Astrocyte of the hippocampus (primary cell): ENCODE data around the gene TNFAIP8.
A peak's percentile ranks its signal among the peaks of the same experiment; 100 is the strongest.
"Not testable (repeated sequence)": the region's sequence is repeated elsewhere in the genome, so short reads cannot be mapped to it uniquely, and the experiment has no call there.

Experiments used
- DNase-seq: peaks from one replicate; pipeline ENCODE4 v3.0.0; 2011; ENCODE audit warnings: low read depth, low spot score

TNFAIP8 gene

DNA sequence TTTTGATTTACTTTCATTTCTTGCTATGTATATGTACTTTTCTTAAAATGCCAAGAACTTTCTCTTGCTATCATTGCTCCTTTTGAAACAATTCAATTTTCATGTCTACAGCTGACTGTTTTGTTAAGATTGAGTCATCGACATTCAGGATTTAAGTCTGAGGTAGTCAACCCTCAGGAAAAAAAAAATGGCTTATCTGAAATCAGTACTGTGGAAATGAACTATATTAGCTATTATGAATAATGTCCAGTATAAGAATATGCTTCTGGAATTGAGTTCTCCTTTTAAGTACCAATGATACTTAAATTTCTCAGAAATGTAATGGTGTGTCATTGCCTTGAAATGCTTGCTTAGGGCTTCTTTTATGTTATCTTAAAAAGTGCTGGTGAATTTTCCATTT lies 37.9 kb downstream of the TNFAIP8 start:
- DNase-seq = peak; percentile 34

DNA sequence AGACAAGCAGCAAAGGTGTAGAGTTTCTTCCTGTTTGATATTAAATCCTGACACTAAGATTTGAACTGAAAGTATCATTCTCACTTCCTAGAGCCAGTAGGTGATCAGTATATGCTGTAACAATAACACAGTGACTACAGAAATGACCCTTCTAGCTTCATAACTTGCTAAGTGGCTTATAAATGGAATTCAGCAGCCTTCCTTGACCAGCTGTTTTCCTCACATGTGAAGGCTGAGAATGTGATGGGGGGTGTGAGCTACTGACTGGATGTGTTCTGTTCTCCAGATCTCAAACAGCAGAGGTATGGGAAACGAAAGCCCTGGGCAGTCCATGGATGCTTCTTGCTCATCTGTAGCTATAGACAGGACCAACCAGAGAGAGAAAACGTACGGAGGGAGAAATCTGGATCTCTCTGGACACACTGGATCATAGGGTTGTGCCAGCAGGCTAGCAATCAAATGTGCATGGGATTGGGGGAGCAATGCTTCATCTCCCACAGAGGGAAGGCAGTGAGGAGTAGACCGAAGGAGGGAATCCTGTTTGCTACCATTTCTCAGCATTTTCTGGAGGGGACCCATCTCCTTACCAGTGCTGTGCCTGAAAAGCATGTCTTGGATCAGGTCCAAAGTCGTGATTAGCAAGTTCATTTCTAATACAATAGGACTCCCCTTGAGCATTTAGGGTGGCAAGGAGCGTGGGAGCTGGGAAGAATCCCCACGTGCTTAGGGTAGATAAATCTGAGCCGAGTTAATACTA lies 39.4 kb downstream of the TNFAIP8 start:
- no peak for DNase-seq

DNA sequence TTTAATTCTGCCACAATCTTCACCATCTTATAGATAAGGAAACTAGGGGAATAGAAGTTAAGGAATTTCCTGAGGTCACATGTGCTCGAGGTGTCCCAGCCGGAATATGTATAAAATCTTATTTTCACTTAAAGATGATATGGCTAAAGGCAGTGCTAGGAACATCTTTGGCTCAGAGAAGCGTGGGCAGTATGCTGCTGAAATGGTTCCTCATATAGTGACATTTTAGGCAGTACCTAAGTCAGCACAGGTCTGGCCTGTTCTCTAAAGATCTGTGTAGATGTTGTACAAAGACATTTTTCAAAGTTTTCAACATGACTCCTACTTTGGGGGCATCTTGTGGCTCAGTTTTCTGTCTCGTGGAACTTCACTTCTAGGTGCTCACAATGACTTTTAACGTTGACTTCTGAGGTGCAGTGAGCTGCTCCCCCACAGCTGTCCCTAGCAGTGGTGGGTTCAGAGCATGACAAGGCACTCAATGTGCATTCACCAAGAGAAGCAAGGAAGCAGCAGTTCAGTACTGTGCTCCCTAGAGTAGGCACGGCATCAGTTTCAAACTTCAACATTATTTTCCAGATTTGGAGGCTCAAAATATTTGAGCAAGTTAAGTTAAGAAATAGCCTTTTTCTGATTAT lies 40.3 kb downstream of the TNFAIP8 start:
- no peak for DNase-seq

DNA sequence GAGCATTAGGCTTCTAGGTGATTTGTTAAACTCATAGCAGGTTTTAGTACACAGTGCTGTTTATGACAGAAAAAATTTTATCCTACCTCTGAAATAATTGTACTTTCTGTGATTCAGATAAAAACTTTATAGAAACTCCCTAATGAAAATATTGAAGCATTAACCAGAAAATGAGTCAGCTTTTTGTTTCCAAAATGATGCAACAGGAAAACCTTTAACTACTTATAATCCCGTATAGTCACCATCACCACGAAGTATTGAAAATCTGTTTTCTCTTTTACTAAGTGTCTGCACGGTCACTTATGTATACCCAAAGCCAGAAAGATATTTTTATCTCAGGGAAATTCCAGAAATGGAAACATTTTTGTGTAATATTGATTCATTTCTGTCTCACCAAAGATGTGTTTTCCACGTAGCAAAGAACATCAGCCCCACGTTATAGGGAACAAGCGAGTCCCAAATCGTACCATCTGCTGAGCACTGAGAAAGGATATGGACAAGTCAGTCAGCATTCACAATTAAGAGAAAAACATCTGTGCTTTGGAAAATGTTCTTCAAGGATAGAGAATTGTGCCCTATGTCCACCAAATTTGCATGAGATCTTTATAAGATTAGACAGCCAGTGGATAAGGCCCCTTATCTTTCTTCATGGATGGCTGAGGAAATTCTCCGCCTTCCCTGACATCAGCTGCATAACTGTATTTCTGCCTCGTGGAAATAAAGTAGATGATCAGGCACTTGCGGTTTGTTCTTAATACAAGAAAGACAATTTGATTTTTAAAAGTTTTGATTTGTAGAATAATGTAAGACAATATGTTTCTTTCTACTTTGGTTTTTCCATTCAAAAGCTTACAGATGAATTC lies 41.9 kb downstream of the TNFAIP8 start:
- peak; percentile 26 for DNase-seq

DNA sequence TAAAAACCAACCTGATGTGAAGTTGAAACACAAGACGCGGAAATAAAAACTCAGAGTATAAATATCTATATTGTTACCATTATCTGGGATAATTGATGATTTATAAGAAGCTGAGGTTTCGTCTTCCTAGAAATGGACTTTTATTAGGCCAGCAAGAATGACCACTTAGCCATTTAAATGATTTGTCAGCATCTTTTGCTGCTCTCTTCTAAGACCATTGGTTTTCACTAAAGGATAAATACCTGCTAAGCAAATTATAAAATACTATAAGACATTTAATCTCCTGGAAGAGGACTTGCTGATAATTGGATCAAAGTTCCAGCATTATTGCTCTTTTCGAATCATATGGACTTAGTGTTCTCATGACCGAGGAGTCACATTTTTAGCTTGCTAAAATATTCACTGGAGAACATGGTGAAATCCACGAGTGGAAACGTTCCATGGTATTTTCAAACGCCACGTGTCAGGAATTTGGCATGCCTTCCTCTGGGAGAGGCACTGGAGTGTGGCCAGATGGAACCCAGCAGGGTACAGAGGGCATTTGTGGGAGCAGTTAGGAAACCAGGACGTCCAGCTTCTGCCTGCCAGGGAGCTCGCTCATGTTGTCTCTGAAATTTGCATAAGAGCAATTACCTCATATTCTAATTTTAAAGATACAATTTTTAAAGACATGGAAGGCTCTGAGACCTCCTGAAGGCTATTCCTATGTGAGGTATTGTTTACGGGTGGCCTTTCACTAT lies 43.1 kb downstream of the TNFAIP8 start:
- no peak for DNase-seq

DNA sequence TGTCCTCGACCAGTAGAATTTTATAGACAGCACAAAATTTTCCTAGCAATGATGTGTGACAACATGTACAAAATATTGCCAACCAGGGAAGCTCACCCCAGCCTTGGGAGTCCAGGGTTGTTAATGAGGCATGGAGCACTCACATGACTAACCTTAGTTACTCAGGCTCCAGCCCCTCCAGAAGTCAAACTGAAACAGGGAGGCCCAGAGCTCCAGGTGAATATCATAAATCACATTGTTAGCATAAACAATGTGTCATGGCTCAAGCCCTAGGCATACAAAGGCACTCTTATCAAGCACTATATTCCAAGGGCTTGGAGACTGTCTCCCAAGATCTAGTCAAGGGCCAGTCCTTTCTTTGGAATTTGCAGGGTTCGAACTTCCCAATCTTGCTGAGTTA lies 44.4 kb downstream of the TNFAIP8 start:
- DNase-seq = no peak

DNA sequence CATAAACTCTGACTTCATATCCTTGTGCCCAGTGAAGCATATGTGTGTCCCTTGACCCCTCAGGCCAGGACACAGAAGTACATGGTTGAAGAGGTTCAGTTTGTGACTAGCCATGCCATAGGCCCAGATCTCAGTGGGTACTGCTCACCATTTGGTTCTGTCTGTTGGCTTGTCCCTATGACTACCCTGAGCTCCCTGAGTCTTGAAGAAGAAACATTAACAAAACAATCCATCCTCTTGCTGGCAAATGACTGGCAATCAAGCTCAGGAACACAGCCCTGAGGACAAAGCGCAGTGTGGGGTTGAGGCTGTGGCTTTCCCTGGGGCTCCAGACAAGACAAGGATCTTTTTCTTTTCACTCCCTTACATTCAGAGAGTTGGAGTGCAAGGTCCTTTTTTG lies 46.3 kb downstream of the TNFAIP8 start:
- no peak for DNase-seq

DNA sequence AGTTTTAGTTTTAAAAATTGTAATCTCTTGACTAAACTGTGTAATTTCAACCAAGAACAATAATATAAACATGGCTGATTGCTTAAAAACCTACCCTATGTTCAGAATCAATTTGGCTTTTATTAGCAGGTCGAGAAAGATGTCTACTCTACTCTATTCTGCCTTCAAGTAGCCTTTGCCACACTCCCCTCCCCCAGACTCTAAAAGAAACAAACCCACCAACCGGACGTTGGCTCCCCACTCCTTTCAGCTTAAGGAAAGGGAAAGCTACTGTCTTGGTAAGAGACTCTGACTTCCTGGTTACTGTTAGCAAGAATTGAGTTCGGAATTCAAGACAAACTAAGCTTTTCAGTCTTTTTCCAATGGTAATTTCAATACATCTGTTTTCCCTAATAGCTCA lies 46.7 kb downstream of the TNFAIP8 start:
- DNase-seq = no peak

DNA sequence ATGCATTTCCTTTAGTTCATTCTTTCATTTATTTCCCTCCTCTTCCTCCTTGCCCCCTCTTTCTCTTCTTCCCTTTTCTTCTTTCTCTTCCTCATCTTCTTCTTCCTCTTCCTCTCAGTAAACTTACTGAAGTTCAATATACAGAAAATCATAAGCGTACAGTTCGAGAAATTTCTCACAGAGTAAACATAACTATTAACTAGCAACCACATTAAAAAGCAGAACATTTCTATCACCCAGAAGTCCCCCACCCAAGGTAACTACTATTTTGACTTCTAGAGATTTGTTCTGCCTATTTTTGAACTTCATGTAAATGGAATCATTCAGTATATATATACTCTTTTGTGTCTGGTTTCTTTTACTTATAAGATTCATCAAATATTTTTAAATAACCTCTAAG lies 48.2 kb downstream of the TNFAIP8 start:
- no peak for DNase-seq

DNA sequence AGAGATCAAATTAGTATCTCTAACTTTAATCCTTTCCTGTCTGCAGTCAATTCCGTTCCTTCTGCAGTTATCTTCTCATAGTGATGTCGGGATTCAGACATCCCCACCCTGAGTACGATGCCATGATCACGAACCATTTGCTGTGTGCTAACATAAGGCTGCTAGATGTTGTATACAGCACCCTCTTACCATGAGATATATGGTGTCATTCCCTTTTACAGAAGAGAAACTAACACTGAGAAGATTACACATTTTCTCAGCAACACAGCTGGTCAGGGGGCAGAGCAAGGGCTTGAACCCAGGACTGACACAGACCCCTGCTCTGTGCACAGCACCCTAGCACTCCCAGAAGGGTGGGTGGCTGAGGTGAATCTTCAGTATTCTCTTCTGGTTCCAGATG lies 49.6 kb downstream of the TNFAIP8 start:
- no peak for DNase-seq

DNA sequence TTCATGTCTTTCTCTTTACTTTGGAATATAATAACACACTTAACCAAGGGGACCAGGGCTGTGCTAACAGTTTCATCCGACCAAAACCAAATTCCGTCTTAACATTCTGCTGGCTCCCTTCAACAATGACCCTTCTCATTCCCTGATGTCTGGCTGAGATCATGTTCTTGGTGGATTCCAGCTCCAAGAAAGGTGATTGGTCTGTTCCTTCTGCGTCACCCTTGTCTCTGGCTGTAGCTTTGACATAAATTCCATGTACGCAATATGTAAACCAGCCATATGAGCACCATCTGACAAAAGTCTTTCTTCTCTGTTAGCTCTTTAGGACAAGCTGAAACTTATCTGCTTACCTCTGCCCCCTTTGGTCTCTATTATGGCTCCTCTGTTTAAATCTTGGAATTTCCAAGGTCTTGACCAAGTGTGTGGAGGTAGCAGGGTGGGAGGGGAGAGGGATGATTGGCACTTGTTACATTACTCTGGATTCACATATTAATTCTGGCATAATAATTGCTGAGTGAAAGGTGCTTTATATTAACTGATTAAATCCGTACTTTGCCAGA lies 50.8 kb downstream of the TNFAIP8 start:
- DNase-seq = no peak

DNA sequence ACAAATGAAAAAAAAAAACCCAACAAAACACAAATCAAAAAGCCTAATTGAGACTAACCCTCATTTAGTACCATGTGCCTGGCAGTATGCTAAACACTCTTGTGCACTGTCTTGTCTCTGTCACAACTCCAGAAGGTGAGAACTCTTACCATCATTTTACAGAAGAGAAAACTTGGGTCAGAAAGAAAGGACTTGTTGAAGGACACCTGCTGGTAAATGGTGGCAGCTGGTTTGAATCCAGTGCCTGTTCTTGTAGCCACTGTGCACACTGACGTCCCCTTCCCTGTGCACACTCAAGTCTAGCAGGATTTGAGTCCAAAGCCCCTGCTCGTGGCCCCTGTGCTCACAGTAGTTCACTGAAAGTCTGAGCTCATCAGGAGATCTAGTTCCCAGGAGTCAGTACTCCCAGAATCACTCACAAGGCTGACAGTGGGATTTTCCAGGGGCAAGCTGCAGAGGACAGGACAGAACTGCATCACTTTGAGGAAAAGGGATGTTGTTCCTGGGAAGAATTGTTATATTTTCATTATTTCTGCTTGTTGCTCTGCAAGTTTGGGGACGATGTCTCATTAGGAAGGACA lies 53.5 kb downstream of the TNFAIP8 start:
- no peak for DNase-seq

DNA sequence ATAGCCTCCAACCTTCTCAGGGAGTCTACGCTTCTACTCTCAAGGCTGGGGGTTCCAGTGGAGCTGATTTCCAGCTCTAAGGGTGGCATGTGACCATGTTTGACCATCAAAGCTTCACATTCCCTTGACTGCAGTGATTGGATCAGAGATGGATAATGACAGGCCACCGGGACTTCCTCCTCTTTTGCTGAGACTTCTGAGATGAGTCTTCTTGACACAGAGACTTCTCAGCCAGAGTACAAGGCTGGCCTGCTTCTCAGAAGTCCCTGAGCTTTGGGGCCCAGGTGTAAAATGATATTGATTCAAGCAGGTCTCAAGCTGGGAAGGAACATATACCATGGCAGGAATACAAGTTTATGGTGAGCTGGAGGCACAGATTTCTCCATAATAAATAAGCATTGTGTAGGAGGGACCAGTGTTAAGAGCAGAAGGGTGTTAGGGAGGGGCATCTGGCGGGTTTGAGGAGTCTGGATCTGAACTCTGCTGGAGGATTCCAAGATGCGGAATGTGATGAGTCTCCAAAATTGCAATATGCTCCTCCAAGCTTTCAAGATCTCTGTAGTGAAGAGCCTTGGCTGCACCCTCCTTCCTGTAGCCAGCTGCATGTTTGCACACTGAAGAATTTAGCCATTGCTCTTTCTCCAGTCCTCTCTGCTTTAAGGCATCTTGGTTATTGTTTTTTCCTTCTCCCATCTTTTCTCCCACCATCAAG lies 54.8 kb downstream of the TNFAIP8 start:
- no peak for DNase-seq

DNA sequence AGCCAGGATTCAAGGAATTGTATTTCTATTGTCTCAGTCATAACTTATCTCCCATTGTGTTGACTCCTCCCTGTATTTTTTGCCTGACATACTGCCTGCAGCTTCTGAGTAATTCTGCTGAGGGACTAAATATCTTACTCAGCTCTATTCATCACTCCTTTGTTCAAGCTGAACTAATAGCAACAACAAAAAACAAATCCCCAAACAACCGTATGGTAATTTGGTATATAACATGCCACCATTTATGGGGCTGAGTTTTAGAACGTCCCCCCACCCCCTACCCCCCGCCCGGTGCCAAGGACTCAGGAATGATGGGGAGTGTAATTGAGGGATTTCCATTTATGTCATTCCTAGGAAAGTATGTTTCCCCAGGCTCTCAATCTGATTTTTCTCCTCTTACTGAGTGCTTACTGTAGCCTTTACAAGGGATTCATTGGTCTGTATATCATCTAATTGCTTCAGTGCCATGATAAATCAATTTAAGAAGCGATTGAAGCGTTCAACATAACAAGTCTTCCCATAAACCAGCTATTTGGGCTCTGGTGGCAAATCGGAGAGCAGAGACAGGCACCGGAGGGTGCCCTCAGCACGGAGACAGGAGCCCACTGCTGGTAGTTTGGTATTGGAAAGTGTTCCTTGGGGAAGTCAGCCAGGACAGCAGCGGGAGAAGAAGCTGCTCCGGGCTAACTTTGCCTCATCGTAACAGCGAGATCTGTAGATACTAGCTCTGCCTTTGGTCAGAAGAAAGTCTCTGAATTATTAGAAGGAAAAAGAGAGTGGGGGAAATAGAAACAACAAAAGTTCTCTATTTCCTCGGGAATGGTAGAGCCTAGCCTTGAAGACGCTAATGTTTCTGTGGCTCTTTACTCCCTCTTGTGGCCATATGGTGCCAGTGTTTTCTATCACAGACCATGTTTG lies 55.8 kb downstream of the TNFAIP8 start:
- peak; percentile 87 for DNase-seq

DNA sequence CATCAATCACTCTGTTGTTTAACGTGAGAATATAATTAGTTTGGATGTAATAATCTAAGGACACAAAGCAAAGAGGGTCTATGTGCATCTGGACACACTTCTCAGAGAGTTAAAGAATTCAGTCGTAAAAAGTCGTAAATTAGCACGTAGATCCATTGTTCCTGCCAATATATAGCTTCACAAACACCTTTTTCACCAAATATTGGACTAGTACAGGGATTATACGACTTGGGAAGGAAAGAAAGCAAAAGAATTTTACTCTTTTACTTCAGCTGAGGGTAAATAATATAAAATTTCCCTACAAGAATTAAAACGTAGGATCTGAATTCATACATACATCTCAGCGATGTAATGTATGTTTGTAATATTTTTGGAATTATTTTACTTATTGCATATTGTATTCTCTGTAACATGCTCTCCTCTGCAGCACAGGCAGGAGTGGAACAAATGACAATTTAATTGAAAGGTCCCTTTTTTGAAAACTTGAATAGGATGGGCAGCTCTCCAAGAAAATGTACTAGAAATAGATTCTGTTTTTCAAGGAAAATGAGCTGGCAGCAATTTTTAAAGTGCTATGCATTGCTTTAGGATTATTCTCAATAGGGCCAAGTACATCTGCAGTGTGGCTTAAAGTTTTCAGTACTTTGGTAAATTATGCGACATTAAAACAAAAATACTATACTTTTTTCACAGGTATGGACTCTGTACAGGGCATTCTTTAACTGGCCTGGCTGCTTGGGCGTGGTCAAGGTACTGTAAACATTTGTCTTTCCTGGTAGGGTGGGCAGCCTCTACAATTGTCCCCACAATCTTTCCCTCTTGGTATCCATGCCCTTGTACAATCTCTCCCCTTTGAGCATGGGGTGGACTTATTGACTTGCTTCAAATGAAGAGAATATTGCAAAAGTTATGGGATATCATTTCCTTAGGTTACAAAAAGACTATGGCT lies 56.7 kb downstream of the TNFAIP8 start:
- no peak for DNase-seq

DNA sequence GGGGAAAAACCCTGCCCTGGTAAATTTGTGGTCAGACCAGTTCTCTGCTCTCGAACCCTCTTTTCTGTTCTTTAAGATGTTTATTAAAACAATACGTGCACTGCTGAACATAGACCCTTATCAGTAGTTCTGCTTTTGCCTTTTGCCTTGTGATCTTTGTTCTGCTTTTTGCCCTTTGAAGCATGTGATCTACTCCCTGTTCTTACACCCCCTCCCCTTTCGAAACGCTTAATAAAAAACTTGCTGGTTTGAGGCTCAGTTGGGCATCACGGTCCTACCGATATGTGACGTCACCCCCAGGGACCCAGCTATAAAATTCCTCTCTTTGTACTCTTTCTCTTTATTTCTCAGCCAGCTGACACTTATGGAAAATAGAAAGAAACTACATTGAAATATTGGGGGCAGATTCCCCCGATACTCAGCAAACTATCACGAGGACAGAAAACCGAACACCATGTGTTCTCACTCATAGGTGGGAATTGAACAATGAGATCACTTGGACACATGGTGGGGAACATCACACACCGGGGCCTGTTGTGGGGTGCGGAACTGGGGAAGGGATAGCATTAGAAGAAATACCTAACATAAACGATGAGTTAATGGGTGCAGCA lies 58.4 kb downstream of the TNFAIP8 start:
- DNase-seq = not testable (repeated sequence)

DNA sequence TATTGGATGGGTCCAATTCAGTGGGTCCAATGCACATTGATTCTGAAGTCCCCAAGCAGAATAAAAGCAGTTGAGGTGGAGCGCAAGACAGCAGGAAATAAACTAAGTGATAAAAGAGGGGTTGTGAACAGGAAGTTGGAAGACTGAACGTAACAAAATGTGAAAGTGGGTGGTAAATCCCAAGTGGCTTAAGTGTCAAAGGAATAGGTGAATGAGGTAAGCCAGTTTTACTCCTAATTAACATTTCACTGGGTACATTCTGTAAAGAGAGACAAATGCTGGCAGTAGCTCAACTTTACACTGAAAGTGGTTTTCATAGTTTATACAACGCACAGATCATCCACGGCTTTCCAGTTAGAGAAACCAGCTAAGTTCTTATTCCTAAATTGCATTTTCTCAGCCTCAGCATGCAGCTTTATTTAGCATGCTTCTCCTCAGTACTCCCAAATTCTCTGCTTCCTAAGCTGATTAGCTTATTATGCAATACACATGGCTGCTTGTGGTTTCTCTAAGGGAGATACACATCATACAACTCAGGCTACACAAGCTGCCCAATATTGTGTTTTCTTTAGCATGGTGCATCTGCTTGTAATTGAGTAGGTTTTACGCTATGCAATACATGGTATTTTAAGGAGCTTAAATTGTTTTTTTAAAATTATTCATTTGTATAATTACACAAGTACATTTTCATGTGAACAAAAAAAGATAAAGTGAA lies 62.2 kb downstream of the TNFAIP8 start:
- peak; percentile 59 for DNase-seq
